HEK293 (cell line): ENCODE results near the gene SRRM2.

ENCODE experiments used
- MYNN ChIP-seq: fragments of 450-650 bp; formaldehyde crosslinking; IDR thresholded peaks from 2 replicates; pipeline ENCODE4 v1.5.1; 2016; ENCODE audit warnings: missing biosample characterization, missing genetic modification characterization, borderline replicate concordance
- SP2 ChIP-seq: fragments of 450-650 bp; formaldehyde crosslinking; IDR thresholded peaks from 2 replicates; pipeline ENCODE4 v1.5.1; 2016; ENCODE audit warnings: missing biosample characterization, missing genetic modification characterization
- SP7 ChIP-seq: fragments of 450-650 bp; formaldehyde crosslinking; IDR thresholded peaks from 2 replicates; pipeline ENCODE4 v1.5.1; 2016; ENCODE audit warnings: missing biosample characterization, missing genetic modification characterization
- ZBTB17 ChIP-seq: fragments of 450-650 bp; formaldehyde crosslinking; IDR thresholded peaks from 2 replicates; pipeline ENCODE4 v1.5.1; 2016; ENCODE audit warnings: missing biosample characterization, missing genetic modification characterization
- ZBTB8A ChIP-seq: fragments of 450-650 bp; formaldehyde crosslinking; IDR thresholded peaks from 2 replicates; pipeline ENCODE4 v1.5.1; 2016; ENCODE audit warnings: missing biosample characterization, missing genetic modification characterization
- ZEB2 ChIP-seq: fragments of 450-650 bp; formaldehyde crosslinking; IDR thresholded peaks from 2 replicates; pipeline ENCODE4 v1.5.1; 2016; ENCODE audit warnings: missing biosample characterization, missing genetic modification characterization
- ZFHX2 ChIP-seq: fragments of 450-650 bp; formaldehyde crosslinking; conservative IDR thresholded peaks from 2 replicates; pipeline ENCODE4 v1.5.1; 2016; ENCODE audit warnings: missing biosample characterization, missing genetic modification characterization
- ZNF114 ChIP-seq: fragments of 450-650 bp; formaldehyde crosslinking; IDR thresholded peaks from 2 replicates; pipeline ENCODE4 v1.5.0; 2017; ENCODE audit warnings: missing biosample characterization, missing genetic modification characterization
- ZNF239 ChIP-seq: fragments of 450-650 bp; formaldehyde crosslinking; IDR thresholded peaks from 2 replicates; pipeline ENCODE4 v1.5.1; 2016; ENCODE audit warnings: missing biosample characterization, missing genetic modification characterization
- ZNF274 ChIP-seq, 2 experiments: fragments of 200-500 bp in 1 of 2; fragments of 450-650 bp in 1 of 2; sonication (Bioruptor generic) in 1 of 2; formaldehyde crosslinking in 1 of 2; IDR thresholded peaks; 2 replicates each; pipeline versions ENCODE4 v1.5.1 to v1.6.1; 2014 to 2016; ENCODE audit warnings: borderline replicate concordance in 1 of 2, inconsistent platforms in 1 of 2, low read length in 1 of 2, missing biosample characterization in 1 of 2, missing genetic modification characterization in 1 of 2
- ZNF394 ChIP-seq: fragments of 450-650 bp; formaldehyde crosslinking; IDR thresholded peaks from 2 replicates; pipeline ENCODE4 v1.5.1; 2016; ENCODE audit warnings: missing biosample characterization, missing genetic modification characterization, mild to moderate bottlenecking, moderate library complexity, borderline replicate concordance
- ZNF560 ChIP-seq: fragments of 450-650 bp; formaldehyde crosslinking; IDR thresholded peaks from 2 replicates; pipeline ENCODE4 v1.5.1; 2017; ENCODE audit warnings: missing biosample characterization, missing genetic modification characterization, borderline replicate concordance
- ZNF596 ChIP-seq: fragments of 450-650 bp; IDR thresholded peaks from 2 replicates; pipeline ENCODE4 v1.5.0; 2018; ENCODE audit warnings: missing biosample characterization, mild to moderate bottlenecking, missing genetic modification characterization, moderate library complexity
- ZNF629 ChIP-seq: fragments of 450-650 bp; formaldehyde crosslinking; IDR thresholded peaks from 2 replicates; pipeline ENCODE4 v1.5.1; 2017; ENCODE audit warnings: missing biosample characterization, missing genetic modification characterization
- ZNF664 ChIP-seq: fragments of 450-650 bp; formaldehyde crosslinking; IDR thresholded peaks from 2 replicates; pipeline ENCODE4 v1.5.1; 2016; ENCODE audit warnings: missing biosample characterization, missing genetic modification characterization
- ZNF777 ChIP-seq: fragments of 450-650 bp; formaldehyde crosslinking; IDR thresholded peaks from 2 replicates; pipeline ENCODE4 v1.5.1; 2017; ENCODE audit warnings: missing biosample characterization, missing genetic modification characterization, borderline replicate concordance
- TF ChIP-seq, protein P1 (sequence below): fragments of 450-650 bp; formaldehyde crosslinking; IDR thresholded peaks from 2 replicates; pipeline ENCODE4 v1.5.1; 2016; ENCODE audit warnings: missing biosample characterization, missing genetic modification characterization, low read depth
- TF ChIP-seq, protein P2 (sequence below): fragments of 450-650 bp; formaldehyde crosslinking; IDR thresholded peaks from 2 replicates; pipeline ENCODE4 v1.5.0; 2017; ENCODE audit warnings: missing biosample characterization, missing genetic modification characterization, borderline replicate concordance
- TF ChIP-seq, protein P3 (sequence below): fragments of 450-650 bp; formaldehyde crosslinking; IDR thresholded peaks from 2 replicates; pipeline ENCODE4 v1.5.1; 2017; ENCODE audit warnings: missing biosample characterization, missing genetic modification characterization
- TF ChIP-seq, protein P4 (sequence below): fragments of 450-650 bp; formaldehyde crosslinking; conservative IDR thresholded peaks from 2 replicates; pipeline ENCODE4 v1.5.1; 2016; ENCODE audit warnings: low read depth, missing biosample characterization, missing genetic modification characterization
- TF ChIP-seq, protein P5 (sequence below): fragments of 450-650 bp; formaldehyde crosslinking; IDR thresholded peaks from 2 replicates; pipeline ENCODE4 v1.5.1; 2016; ENCODE audit warnings: missing biosample characterization, missing genetic modification characterization
- TF ChIP-seq, protein P6 (sequence below): fragments of 450-650 bp; formaldehyde crosslinking; IDR thresholded peaks from 2 replicates; pipeline ENCODE4 v1.5.1; 2017; ENCODE audit warnings: missing biosample characterization, missing genetic modification characterization

The SRRM2 gene

DNA sequence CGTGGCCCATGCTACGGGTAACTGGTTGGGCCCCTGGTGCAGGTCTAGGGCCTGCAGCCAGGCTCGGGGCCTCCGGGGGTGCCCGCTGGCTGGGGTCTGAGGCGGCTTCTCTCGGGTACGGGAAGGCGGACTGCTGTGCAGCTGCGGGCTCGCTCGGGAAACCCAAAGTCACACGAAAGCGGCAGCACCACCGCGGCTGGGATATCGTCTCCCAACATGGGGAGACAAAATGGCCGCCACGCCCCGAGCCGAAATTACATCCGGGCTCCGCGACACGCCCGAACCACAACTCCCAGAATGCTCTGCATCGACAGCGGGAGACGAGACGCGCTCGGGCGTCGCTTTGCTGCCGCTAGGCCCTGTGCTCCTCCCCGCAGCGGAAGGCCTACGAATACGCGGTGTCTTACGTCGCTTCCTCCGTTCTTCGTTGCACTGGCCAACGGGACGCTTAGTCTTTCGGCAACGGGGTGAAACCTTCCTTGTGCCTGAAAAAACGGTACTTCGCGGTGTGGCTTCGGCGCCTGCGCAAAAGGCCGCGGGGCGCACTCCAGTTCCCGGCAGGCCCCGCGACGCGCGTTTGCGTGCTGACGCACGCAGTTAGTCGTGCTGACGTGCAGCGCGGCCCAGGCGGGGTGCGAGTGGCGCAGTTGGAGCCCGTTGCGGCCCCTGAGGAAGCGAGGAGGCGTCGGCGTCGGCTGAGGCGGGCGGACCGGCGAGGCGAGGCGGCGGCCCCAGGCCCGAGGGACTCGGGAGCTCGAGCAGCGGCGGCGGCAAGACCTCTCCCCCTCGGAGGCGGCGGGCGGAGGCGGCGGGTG lies at the start of gene SRRM2 (continued):
- peak; percentile 65 for TF ChIP-seq SP2 (tag by site-specific recombination)
- TF ChIP-seq MYNN = no peak
- TF ChIP-seq, protein P1, sequence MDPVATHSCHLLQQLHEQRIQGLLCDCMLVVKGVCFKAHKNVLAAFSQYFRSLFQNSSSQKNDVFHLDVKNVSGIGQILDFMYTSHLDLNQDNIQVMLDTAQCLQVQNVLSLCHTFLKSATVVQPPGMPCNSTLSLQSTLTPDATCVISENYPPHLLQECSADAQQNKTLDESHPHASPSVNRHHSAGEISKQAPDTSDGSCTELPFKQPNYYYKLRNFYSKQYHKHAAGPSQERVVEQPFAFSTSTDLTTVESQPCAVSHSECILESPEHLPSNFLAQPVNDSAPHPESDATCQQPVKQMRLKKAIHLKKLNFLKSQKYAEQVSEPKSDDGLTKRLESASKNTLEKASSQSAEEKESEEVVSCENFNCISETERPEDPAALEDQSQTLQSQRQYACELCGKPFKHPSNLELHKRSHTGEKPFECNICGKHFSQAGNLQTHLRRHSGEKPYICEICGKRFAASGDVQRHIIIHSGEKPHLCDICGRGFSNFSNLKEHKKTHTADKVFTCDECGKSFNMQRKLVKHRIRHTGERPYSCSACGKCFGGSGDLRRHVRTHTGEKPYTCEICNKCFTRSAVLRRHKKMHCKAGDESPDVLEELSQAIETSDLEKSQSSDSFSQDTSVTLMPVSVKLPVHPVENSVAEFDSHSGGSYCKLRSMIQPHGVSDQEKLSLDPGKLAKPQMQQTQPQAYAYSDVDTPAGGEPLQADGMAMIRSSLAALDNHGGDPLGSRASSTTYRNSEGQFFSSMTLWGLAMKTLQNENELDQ (tag by site-specific recombination) = no peak
- peak; percentile 89 for TF ChIP-seq ZNF629 (tag by site-specific recombination)
- TF ChIP-seq ZEB2 (tag by site-specific recombination) = peak; percentile 95
- TF ChIP-seq, protein P2, sequence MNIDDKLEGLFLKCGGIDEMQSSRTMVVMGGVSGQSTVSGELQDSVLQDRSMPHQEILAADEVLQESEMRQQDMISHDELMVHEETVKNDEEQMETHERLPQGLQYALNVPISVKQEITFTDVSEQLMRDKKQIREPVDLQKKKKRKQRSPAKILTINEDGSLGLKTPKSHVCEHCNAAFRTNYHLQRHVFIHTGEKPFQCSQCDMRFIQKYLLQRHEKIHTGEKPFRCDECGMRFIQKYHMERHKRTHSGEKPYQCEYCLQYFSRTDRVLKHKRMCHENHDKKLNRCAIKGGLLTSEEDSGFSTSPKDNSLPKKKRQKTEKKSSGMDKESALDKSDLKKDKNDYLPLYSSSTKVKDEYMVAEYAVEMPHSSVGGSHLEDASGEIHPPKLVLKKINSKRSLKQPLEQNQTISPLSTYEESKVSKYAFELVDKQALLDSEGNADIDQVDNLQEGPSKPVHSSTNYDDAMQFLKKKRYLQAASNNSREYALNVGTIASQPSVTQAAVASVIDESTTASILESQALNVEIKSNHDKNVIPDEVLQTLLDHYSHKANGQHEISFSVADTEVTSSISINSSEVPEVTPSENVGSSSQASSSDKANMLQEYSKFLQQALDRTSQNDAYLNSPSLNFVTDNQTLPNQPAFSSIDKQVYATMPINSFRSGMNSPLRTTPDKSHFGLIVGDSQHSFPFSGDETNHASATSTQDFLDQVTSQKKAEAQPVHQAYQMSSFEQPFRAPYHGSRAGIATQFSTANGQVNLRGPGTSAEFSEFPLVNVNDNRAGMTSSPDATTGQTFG (tag by site-specific recombination) = peak; percentile 66; the same call in 1 of the 2 replicates
- TF ChIP-seq ZNF274 (IDR thresholded peaks at IDR 0.05; ENCODE audit: low read length) = no peak
- TF ChIP-seq ZNF274 (tag by site-specific recombination; IDR thresholded peaks at IDR 0.05; ENCODE audit: borderline replicate concordance) = no peak
- TF ChIP-seq, protein P3, sequence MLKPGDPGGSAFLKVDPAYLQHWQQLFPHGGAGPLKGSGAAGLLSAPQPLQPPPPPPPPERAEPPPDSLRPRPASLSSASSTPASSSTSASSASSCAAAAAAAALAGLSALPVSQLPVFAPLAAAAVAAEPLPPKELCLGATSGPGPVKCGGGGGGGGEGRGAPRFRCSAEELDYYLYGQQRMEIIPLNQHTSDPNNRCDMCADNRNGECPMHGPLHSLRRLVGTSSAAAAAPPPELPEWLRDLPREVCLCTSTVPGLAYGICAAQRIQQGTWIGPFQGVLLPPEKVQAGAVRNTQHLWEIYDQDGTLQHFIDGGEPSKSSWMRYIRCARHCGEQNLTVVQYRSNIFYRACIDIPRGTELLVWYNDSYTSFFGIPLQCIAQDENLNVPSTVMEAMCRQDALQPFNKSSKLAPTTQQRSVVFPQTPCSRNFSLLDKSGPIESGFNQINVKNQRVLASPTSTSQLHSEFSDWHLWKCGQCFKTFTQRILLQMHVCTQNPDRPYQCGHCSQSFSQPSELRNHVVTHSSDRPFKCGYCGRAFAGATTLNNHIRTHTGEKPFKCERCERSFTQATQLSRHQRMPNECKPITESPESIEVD (tag by site-specific recombination) = no peak
- TF ChIP-seq, protein P4, sequence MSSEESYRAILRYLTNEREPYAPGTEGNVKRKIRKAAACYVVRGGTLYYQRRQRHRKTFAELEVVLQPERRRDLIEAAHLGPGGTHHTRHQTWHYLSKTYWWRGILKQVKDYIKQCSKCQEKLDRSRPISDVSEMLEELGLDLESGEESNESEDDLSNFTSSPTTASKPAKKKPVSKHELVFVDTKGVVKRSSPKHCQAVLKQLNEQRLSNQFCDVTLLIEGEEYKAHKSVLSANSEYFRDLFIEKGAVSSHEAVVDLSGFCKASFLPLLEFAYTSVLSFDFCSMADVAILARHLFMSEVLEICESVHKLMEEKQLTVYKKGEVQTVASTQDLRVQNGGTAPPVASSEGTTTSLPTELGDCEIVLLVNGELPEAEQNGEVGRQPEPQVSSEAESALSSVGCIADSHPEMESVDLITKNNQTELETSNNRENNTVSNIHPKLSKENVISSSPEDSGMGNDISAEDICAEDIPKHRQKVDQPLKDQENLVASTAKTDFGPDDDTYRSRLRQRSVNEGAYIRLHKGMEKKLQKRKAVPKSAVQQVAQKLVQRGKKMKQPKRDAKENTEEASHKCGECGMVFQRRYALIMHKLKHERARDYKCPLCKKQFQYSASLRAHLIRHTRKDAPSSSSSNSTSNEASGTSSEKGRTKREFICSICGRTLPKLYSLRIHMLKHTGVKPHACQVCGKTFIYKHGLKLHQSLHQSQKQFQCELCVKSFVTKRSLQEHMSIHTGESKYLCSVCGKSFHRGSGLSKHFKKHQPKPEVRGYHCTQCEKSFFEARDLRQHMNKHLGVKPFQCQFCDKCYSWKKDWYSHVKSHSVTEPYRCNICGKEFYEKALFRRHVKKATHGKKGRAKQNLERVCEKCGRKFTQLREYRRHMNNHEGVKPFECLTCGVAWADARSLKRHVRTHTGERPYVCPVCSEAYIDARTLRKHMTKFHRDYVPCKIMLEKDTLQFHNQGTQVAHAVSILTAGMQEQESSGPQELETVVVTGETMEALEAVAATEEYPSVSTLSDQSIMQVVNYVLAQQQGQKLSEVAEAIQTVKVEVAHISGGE = peak; percentile 91
- TF ChIP-seq SP7 (tag by site-specific recombination) = peak; percentile 81
- peak; percentile 76 for TF ChIP-seq ZFHX2 (tag by site-specific recombination)
- peak; percentile 36; the same call in 1 of the 2 replicates for TF ChIP-seq ZNF239 (tag by site-specific recombination)
- TF ChIP-seq ZNF394 (tag by site-specific recombination) = peak; percentile 59; the same call in 1 of the 2 replicates
- TF ChIP-seq ZBTB17 (tag by site-specific recombination) = peak; percentile 97
- TF ChIP-seq ZNF777 = peak; percentile 49; the same call in 1 of the 2 replicates
- peak; percentile 25; the same call in 1 of the 2 replicates for TF ChIP-seq ZNF664
- TF ChIP-seq ZBTB8A (tag by site-specific recombination) = peak; percentile 91
- no peak for TF ChIP-seq ZNF560 (tag by site-specific recombination)
- TF ChIP-seq, protein P5, sequence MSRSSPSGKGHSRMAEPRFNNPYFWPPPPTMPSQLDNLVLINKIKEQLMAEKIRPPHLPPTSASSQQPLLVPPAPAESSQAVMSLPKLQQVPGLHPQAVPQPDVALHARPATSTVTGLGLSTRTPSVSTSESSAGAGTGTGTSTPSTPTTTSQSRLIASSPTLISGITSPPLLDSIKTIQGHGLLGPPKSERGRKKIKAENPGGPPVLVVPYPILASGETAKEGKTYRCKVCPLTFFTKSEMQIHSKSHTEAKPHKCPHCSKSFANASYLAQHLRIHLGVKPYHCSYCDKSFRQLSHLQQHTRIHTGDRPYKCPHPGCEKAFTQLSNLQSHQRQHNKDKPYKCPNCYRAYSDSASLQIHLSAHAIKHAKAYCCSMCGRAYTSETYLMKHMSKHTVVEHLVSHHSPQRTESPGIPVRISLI (tag by site-specific recombination) = peak; percentile 91; the same call in 1 of the 2 replicates
- no peak for TF ChIP-seq ZNF114
- peak; percentile 72 for TF ChIP-seq ZNF596 (tag by site-specific recombination)
- TF ChIP-seq, protein P6, sequence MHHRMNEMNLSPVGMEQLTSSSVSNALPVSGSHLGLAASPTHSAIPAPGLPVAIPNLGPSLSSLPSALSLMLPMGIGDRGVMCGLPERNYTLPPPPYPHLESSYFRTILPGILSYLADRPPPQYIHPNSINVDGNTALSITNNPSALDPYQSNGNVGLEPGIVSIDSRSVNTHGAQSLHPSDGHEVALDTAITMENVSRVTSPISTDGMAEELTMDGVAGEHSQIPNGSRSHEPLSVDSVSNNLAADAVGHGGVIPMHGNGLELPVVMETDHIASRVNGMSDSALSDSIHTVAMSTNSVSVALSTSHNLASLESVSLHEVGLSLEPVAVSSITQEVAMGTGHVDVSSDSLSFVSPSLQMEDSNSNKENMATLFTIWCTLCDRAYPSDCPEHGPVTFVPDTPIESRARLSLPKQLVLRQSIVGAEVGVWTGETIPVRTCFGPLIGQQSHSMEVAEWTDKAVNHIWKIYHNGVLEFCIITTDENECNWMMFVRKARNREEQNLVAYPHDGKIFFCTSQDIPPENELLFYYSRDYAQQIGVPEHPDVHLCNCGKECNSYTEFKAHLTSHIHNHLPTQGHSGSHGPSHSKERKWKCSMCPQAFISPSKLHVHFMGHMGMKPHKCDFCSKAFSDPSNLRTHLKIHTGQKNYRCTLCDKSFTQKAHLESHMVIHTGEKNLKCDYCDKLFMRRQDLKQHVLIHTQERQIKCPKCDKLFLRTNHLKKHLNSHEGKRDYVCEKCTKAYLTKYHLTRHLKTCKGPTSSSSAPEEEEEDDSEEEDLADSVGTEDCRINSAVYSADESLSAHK (tag by site-specific recombination) = 0 out of 2 replicates have a peak, but pooled peaks have one; percentile 15
